Neuronal stem cell (in vitro differentiated cells): Measurements from ENCODE around the gene BIRC6.
"Not testable (repeated sequence)": the region's sequence is repeated elsewhere in the genome, so short reads cannot be mapped to it uniquely, and the experiment has no call there.

Source experiments
- DNase-seq: peaks from one replicate; pipeline ENCODE4 v3.0.0-alpha.2; 2013; ENCODE audit warnings: low spot score
- H2AFZ ChIP-seq: one replicate; pipeline ENCODE4 v1.6.1; 2013; ENCODE audit warnings: mild to moderate bottlenecking, low read length, inconsistent platforms
- H2AK5ac ChIP-seq: 2 replicates; pipeline ENCODE4 v1.6.1; 2013; ENCODE audit warnings: low read depth, mild to moderate bottlenecking, inconsistent platforms, low read length, moderate library complexity, mixed read lengths
- H2BK120ac ChIP-seq: 2 replicates; pipeline ENCODE4 v1.6.1; 2013; ENCODE audit warnings: low read depth, mild to moderate bottlenecking, inconsistent platforms, low read length, moderate library complexity, mixed read lengths
- H2BK12ac ChIP-seq: one replicate; pipeline ENCODE4 v1.6.1; 2013; ENCODE audit warnings: low read length, inconsistent platforms
- H2BK15ac ChIP-seq: 2 replicates; pipeline ENCODE4 v1.6.1; 2013; ENCODE audit warnings: mild to moderate bottlenecking, low read length, inconsistent platforms, mixed read lengths
- H2BK5ac ChIP-seq: one replicate; pipeline ENCODE4 v1.6.1; 2013; ENCODE audit warnings: inconsistent platforms, mild to moderate bottlenecking, low read length, moderate library complexity
- H3K14ac ChIP-seq: one replicate; pipeline ENCODE4 v1.6.1; 2013; ENCODE audit warnings: low read length, inconsistent platforms
- H3K18ac ChIP-seq: 2 replicates; pipeline ENCODE4 v1.6.1; 2013; ENCODE audit warnings: low read length, inconsistent platforms
- H3K23ac ChIP-seq: 2 replicates; pipeline ENCODE4 v1.6.1; 2013; ENCODE audit warnings: low read depth, mild to moderate bottlenecking, mixed read lengths, low read length, inconsistent platforms; ENCODE audit not compliant: poor library complexity
- H3K27ac ChIP-seq: replicated peaks from 3 replicates; pipeline ENCODE4 v1.5.1; 2013; ENCODE audit warnings: low read length, inconsistent platforms
- H3K27me3 ChIP-seq, 3 experiments: 2 replicates each; pipeline ENCODE4 v1.6.1; 2013; ENCODE audit warnings: low read length in 3 of 3, mild to moderate bottlenecking in 2 of 3, inconsistent platforms in 1 of 3, low read depth in 1 of 3, mixed read lengths in 1 of 3, moderate library complexity in 1 of 3; ENCODE audit not compliant: control insufficient read depth in 3 of 3, insufficient read depth in 3 of 3
- H3K36me3 ChIP-seq, 2 donors: replicated peaks in 1 of 2; 2 replicates each; pipeline ENCODE4 v1.6.1; 2013; ENCODE audit warnings: low read length in 2 of 2; ENCODE audit not compliant: control insufficient read depth in 2 of 2, insufficient read depth in 2 of 2
- H3K4ac ChIP-seq: 2 replicates; pipeline ENCODE4 v1.6.1; 2013; ENCODE audit warnings: inconsistent platforms, mild to moderate bottlenecking, low read length, moderate library complexity
- H3K4me1 ChIP-seq, 2 donors: 1 replicate in 1 of 2; 2 replicates in 1 of 2; pipeline ENCODE4 v1.6.1; 2013; ENCODE audit warnings: low read length in 2 of 2, low read depth in 1 of 2; ENCODE audit not compliant: control insufficient read depth in 2 of 2, insufficient read depth in 1 of 2
- H3K4me2 ChIP-seq: one replicate; pipeline ENCODE4 v1.6.1; 2013; ENCODE audit warnings: mild to moderate bottlenecking, low read length, inconsistent platforms; ENCODE audit not compliant: insufficient read depth, poor library complexity, severe bottlenecking
- H3K4me3 ChIP-seq, 2 donors: 2 replicates each; pipeline ENCODE4 v1.5.1; 2013; ENCODE audit warnings: low read length in 2 of 2, mild to moderate bottlenecking in 2 of 2, inconsistent platforms in 1 of 2, moderate library complexity in 1 of 2
- H3K79me1 ChIP-seq: one replicate; pipeline ENCODE4 v1.6.1; 2013; ENCODE audit warnings: low read depth, mild to moderate bottlenecking, inconsistent platforms, low read length, moderate library complexity
- H3K9ac ChIP-seq: one replicate; pipeline ENCODE4 v1.6.1; 2013; ENCODE audit warnings: mild to moderate bottlenecking, low read depth, low read length, inconsistent platforms; ENCODE audit not compliant: poor library complexity
- H3K9me3 ChIP-seq, 2 donors: replicated peaks in 1 of 2; 2 replicates each; pipeline versions ENCODE3 to v1.6.1; 2013; ENCODE audit warnings: low read length in 2 of 2, mild to moderate bottlenecking in 2 of 2, inconsistent platforms in 1 of 2, low read depth in 1 of 2, mixed read lengths in 1 of 2, moderate library complexity in 1 of 2; ENCODE audit not compliant: control insufficient read depth in 2 of 2, insufficient read depth in 1 of 2
- H4K8ac ChIP-seq: one replicate; pipeline ENCODE4 v1.6.1; 2013; ENCODE audit warnings: low read depth, mild to moderate bottlenecking, inconsistent platforms, low read length, moderate library complexity
- H4K91ac ChIP-seq: one replicate; pipeline ENCODE4 v1.6.1; 2013; ENCODE audit warnings: low read length, low read depth, mild to moderate bottlenecking, inconsistent platforms; ENCODE audit not compliant: poor library complexity
- WGBS, 2 donors: extraction: QIAGEN DNeasy Blood & Tissue Kit; methylation state at CpG; one replicate each; pipeline ENCODE4 v1.1.7; 2013; ENCODE audit warnings: missing lambda C conversion rate in 2 of 2, mixed read lengths in 1 of 2; ENCODE audit not compliant: insufficient read length in 2 of 2, insufficient replicate concordance in 1 of 2; ENCODE audit errors: extremely low coverage in 2 of 2; 5-methylcytosine and 5-hydroxymethylcytosine counted together

Gene BIRC6

DNA sequence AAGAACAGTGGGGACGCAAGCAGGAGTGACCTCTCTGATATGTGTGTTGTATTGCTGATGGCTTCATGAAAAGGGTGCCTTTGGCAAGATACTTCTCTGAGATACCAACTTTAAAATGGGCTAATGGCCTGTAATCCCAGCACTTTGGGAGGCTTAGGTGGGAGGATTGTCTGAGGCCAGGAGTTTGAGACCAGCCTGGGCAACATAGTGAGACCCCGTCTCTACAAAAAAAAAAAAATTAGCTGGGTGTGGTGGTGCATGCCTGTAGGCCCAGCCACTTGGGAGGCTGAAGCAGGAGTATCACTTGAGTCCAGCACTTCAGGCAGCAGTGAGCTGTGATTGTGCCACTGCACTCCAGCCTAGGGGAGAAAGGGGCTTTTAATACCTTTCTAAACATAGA, 9.8 kb downstream of the BIRC6 start:
- no peak overlapping the region for H2BK120ac ChIP-seq
- H3K14ac ChIP-seq: no peak overlapping the region
- no peaks in the 10 kb centered on the region for H3K4me1 ChIP-seq
- no CpG with 5 or more reads among the region's 2 CpGs for WGBS, 2 donors
- H2BK12ac ChIP-seq: no peak overlapping the region
- no peak overlapping the region for H3K23ac ChIP-seq
- H3K27me3 ChIP-seq: no peaks in the 10 kb centered on the region
- H3K18ac ChIP-seq: no peak overlapping the region
- no peak overlapping the region for H2BK5ac ChIP-seq
- no peak overlapping the region for H3K4me2 ChIP-seq
- no peaks in the 10 kb centered on the region for H3K9me3 ChIP-seq
- no peak overlapping the region for H3K9ac ChIP-seq
- no peak overlapping the region for H4K8ac ChIP-seq
- no peak for DNase-seq
- peaks cover 2% of the 10 kb centered on the region for H3K79me1 ChIP-seq
- no peak overlapping the region for H4K91ac ChIP-seq
- no peak overlapping the region for H2BK15ac ChIP-seq
- no peak overlapping the region for H2AFZ ChIP-seq
- no peak overlapping the region for H3K27ac ChIP-seq
- H3K36me3 ChIP-seq: peaks cover 0 to 5% of the 10 kb centered on the region in 2 donors
- no peak overlapping the region for H2AK5ac ChIP-seq
- H3K4me3 ChIP-seq: no peak overlapping the region
- no peak overlapping the region for H3K4ac ChIP-seq

DNA sequence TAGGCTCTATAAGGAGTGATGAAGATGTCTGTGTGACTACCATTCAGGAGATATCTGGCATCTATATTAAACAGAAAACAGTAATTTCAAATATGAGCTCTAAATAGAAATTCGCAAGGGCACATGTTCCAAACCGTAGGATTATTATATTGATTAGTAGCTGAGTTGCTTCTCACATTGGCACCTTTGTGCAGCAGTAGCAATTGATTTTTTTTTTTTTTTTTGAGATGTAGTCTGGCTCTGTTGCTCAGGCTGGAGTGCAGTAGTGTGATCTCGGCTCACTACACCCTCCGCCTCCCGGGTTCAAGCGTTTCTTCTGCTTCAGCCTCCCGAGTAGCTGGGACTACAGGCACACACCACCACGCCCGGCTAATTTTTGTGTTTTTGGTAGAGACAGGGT, 12.4 kb downstream of the BIRC6 start:
- Histone ChIP-seq H3K36me3 (peaks cover 0 to 13% of the 10 kb centered on the region in 2 donors), H3K9ac (no peak overlapping the region), H3K14ac (no peak overlapping the region), H2BK15ac (no peak overlapping the region), H3K18ac (no peak overlapping the region), H3K4ac (no peak overlapping the region), H3K4me2 (no peak overlapping the region), H2AFZ (no peak overlapping the region), H3K27ac (no peak overlapping the region), H2BK12ac (no peak overlapping the region), H3K23ac (no peak overlapping the region), H4K91ac (no peak overlapping the region), H2AK5ac (no peak overlapping the region), H3K9me3 (peaks cover 0 to 2% of the 10 kb centered on the region in 2 donors), H3K4me1 (no peaks in the 10 kb centered on the region), H2BK5ac (no peak overlapping the region), H4K8ac (no peak overlapping the region), H3K79me1 (peaks cover 3% of the 10 kb centered on the region), H3K27me3 (no peaks in the 10 kb centered on the region), H3K4me3 (no peak overlapping the region), H2BK120ac (no peak overlapping the region)
- no peak for DNase-seq
- WGBS, 2 donors: no CpG with 5 or more reads among the region's 9 CpGs

DNA sequence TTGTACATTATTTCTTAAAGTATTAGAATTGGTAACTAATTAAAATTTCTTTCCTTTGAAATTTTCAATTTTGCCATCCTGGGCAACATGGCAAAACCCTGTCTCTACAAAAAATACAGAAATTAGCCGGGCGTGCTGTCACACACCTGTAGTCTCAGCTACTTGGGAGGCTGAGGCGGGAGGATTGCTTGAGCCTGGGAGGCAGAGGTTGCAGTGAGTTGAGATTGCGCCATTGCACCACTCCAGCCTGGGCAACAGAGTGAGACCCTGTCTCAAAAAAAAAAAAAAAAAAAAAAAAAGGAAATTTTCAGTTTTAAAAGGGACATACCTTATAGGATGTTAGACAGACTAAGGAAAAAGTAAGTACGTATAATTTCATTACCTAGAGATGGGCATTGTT, 14.1 kb downstream of the BIRC6 start:
- H2BK120ac ChIP-seq, H3K79me1 ChIP-seq, H3K9ac ChIP-seq, H3K23ac ChIP-seq, H3K27me3 ChIP-seq, H3K4me1 ChIP-seq, H3K4me2 ChIP-seq, H3K27ac ChIP-seq, H2AFZ ChIP-seq, H2AK5ac ChIP-seq, H3K9me3 ChIP-seq, H2BK15ac ChIP-seq, H3K18ac ChIP-seq, H3K14ac ChIP-seq, H2BK12ac ChIP-seq, H3K4ac ChIP-seq, H2BK5ac ChIP-seq, DNase-seq, H4K8ac ChIP-seq, H3K4me3 ChIP-seq, H4K91ac ChIP-seq: not testable (repeated sequence)
- WGBS, 2 donors: no CpG with 5 or more reads among the region's 5 CpGs
- H3K36me3 ChIP-seq: peaks cover 0 to 13% of the 10 kb centered on the region in 2 donors

GRCh38 chr2:32372519-32373182, 15.8 kb downstream of the BIRC6 start:
- no peak overlapping the region for H3K18ac ChIP-seq
- peaks cover 0 to 13% of the 10 kb centered on the region in 2 donors for H3K36me3 ChIP-seq
- no CpG with 5 or more reads among the region's 3 CpGs for WGBS, 2 donors

More at GRCh38 chr2:32372519-32373182, 15.8 kb downstream of the BIRC6 start:
- Histone ChIP-seq H3K27ac (no peak overlapping the region), H4K91ac (no peak overlapping the region), H3K4me3 (no peak overlapping the region), H3K9ac (no peak overlapping the region), H2AK5ac (no peak overlapping the region), H2BK120ac (no peak overlapping the region), H3K9me3 (peaks cover 0 to 2% of the 10 kb centered on the region in 2 donors), H2BK12ac (no peak overlapping the region), H3K79me1 (peaks cover 5% of the 10 kb centered on the region), H2BK15ac (no peak overlapping the region), H4K8ac (no peak overlapping the region), H2BK5ac (no peak overlapping the region), H3K4me2 (no peak overlapping the region), H3K4ac (no peak overlapping the region), H3K14ac (no peak overlapping the region), H2AFZ (no peak overlapping the region), H3K27me3 (no peaks in the 10 kb centered on the region), H3K23ac (no peak overlapping the region), H3K4me1 (no peaks in the 10 kb centered on the region)
- DNase-seq: no peak
